ENCODE measurements around the gene CNGA2. TPM values are rescaled to one million over a fixed set of nuclear protein-coding genes. Genes with fewer than 3 reads are reported as not detected.

The CNGA2 gene
- total RNA-seq, 4 donors from 2014 or later: not detected

GRCh38 chrX:151779258-151779657 is 44.7 kb downstream of the CNGA2 start:
- no peak overlapping the region for H3K27ac ChIP-seq
- no peaks in the 10 kb centered on the region for H3K9me3 ChIP-seq
- no peaks in the 10 kb centered on the region for H3K4me1 ChIP-seq
- H3K27me3 ChIP-seq: no peaks in the 10 kb centered on the region
- H3K4me3 ChIP-seq (replicated peaks in 1 of 3): no peak overlapping the region
- 65 to 67% methylated on average over 3 to 4 of the region's 4 CpGs for WGBS, 2 donors
- no peak for DNase-seq
- no peak for TF ChIP-seq POLR2A (IDR thresholded peaks at IDR 0.05)
- TF ChIP-seq CTCF (IDR thresholded peaks at IDR 0.05): no peak
- H3K36me3 ChIP-seq: no peaks in the 10 kb centered on the region
- intact Hi-C loops (cut with DNase I): no loop called here

GRCh38 chrX:151780621-151781020 is 46.1 kb downstream of the CNGA2 start:
- no peak for DNase-seq
- H3K4me3 ChIP-seq (replicated peaks in 1 of 3): no peak overlapping the region
- no peak overlapping the region for H3K27ac ChIP-seq
- no peaks in the 10 kb centered on the region for H3K4me1 ChIP-seq
- WGBS, 2 donors: 92 to 96% methylated on average over 2 to 4 of the region's 4 CpGs
- TF ChIP-seq POLR2A (IDR thresholded peaks at IDR 0.05) (no peak), CTCF (IDR thresholded peaks at IDR 0.05) (no peak)
- intact Hi-C loops (cut with DNase I): no loop called here
- no peaks in the 10 kb centered on the region for H3K36me3 ChIP-seq
- no peaks in the 10 kb centered on the region for H3K27me3 ChIP-seq
- no peaks in the 10 kb centered on the region for H3K9me3 ChIP-seq

GRCh38 chrX:151789179-151789800 is 54.7 kb downstream of the CNGA2 start:
- no peaks in the 10 kb centered on the region for H3K4me1 ChIP-seq
- no peaks in the 10 kb centered on the region for H3K36me3 ChIP-seq
- H3K27me3 ChIP-seq: no peaks in the 10 kb centered on the region
- intact Hi-C loops (cut with DNase I): no loop called here
- no peak overlapping the region for H3K4me3 ChIP-seq (replicated peaks in 1 of 3)
- no peaks in the 10 kb centered on the region for H3K9me3 ChIP-seq
- no peak for DNase-seq
- WGBS, 2 donors: 79 to 92% methylated on average over 4 to 6 of the region's 6 CpGs
- no peak for TF ChIP-seq CTCF (IDR thresholded peaks at IDR 0.05)
- TF ChIP-seq POLR2A (IDR thresholded peaks at IDR 0.05): no peak
- no peak overlapping the region for H3K27ac ChIP-seq

- H3K27me3 ChIP-seq: no peaks in the 10 kb centered on the region
- no peak overlapping the region for H3K4me3 ChIP-seq (replicated peaks in 1 of 3)
- DNase-seq: no peak
- H3K9me3 ChIP-seq: no peaks in the 10 kb centered on the region
- no peak overlapping the region for H3K27ac ChIP-seq
- no peak for TF ChIP-seq POLR2A (IDR thresholded peaks at IDR 0.05)
- TF ChIP-seq CTCF (IDR thresholded peaks at IDR 0.05): no peak
- H3K36me3 ChIP-seq: no peaks in the 10 kb centered on the region
- intact Hi-C loops (cut with DNase I): no loop called here
- WGBS, 2 donors: 68 to 73% methylated on average over 3 of the region's 3 CpGs
- H3K4me1 ChIP-seq: no peaks in the 10 kb centered on the region
These were observed 56.1 kb downstream of the CNGA2 start for GRCh38 chrX:151790481-151791160.

GRCh38 chrX:151791961-151792360 is 57.4 kb downstream of the CNGA2 start:
- Histone ChIP-seq H3K27ac (no peak overlapping the region), H3K4me1 (no peaks in the 10 kb centered on the region), H3K4me3 (replicated peaks in 1 of 3) (no peak overlapping the region), H3K9me3 (no peaks in the 10 kb centered on the region), H3K27me3 (no peaks in the 10 kb centered on the region), H3K36me3 (no peaks in the 10 kb centered on the region)
- DNase-seq: no peak
- TF ChIP-seq POLR2A (IDR thresholded peaks at IDR 0.05): no peak
- TF ChIP-seq CTCF (IDR thresholded peaks at IDR 0.05): no peak
- WGBS, 2 donors: 82 to 88% methylated on average over 3 of the region's 3 CpGs
- intact Hi-C loops (cut with DNase I): no loop called here
